Karpas-422 (cell line): ENCODE measurements around the gene CACNA1C. TPM values are rescaled to one million over a fixed set of nuclear protein-coding genes. Genes with fewer than 3 reads are reported as not detected.

Experiments used
- DNase-seq: peaks from one replicate; pipeline ENCODE4 v3.0.0-alpha.2; 2015
- H2AFZ ChIP-seq: fragments of 200-600 bp; sonication (generic); 2 replicates; pipeline ENCODE4 v1.6.1; 2014; ENCODE audit warnings: antibody characterized with exemption, low read length, mixed read lengths
- H3K27ac ChIP-seq: fragments of 200-600 bp; sonication (generic); 2 replicates; pipeline ENCODE4 v1.5.1; 2014; ENCODE audit warnings: mild to moderate bottlenecking, low read length, moderate library complexity
- H3K27me3 ChIP-seq: fragments of 200-600 bp; sonication (generic); 2 replicates; pipeline ENCODE4 v1.6.1; 2014; ENCODE audit warnings: low read length, mixed read lengths
- H3K36me3 ChIP-seq: fragments of 200-600 bp; sonication (generic); 2 replicates; pipeline ENCODE4 v1.6.1; 2014; ENCODE audit warnings: low read length, mixed read lengths; ENCODE audit not compliant: insufficient read depth
- H3K4me1 ChIP-seq: fragments of 200-600 bp; sonication (generic); 2 replicates; pipeline ENCODE4 v1.6.1; 2014; ENCODE audit warnings: mild to moderate bottlenecking, low read length, mixed read lengths
- H3K4me2 ChIP-seq: fragments of 200-600 bp; sonication (generic); 2 replicates; pipeline ENCODE4 v1.6.1; 2014; ENCODE audit warnings: low read length, low read depth, mild to moderate bottlenecking; ENCODE audit not compliant: poor library complexity, severe bottlenecking
- H3K4me3 ChIP-seq: fragments of 200-600 bp; sonication (generic); 2 replicates; pipeline ENCODE4 v1.5.1; 2014; ENCODE audit warnings: mild to moderate bottlenecking, antibody characterized with exemption, low read length, mixed read lengths
- H3K79me2 ChIP-seq: fragments of 200-600 bp; sonication (generic); 2 replicates; pipeline ENCODE4 v1.6.1; 2014; ENCODE audit warnings: mild to moderate bottlenecking, low read length, mixed read lengths
- H3K9ac ChIP-seq: fragments of 200-600 bp; sonication (generic); 2 replicates; pipeline ENCODE4 v1.6.0; 2014; ENCODE audit warnings: low read length
- H3K9me2 ChIP-seq: fragments of 200-600 bp; sonication (generic), shearing (Covaris generic); replicated peaks from 2 replicates; pipeline ENCODE4 v1.6.0; 2014; ENCODE audit warnings: mild to moderate bottlenecking, low read length, moderate library complexity; ENCODE audit not compliant: insufficient read depth
- H3K9me3 ChIP-seq: fragments of 300-700, 200-600 bp; sonication (generic); 2 replicates; pipeline ENCODE4 v1.6.1; 2014; ENCODE audit warnings: low read length, mixed read lengths
- H4K20me1 ChIP-seq: fragments of 200-600 bp; sonication (generic); 2 replicates; pipeline ENCODE4 v1.6.1; 2014; ENCODE audit warnings: mild to moderate bottlenecking, antibody characterized with exemption, low read length, low read depth; ENCODE audit not compliant: insufficient read depth
- total RNA-seq: library from RNA; depleted of rRNA; stranded (reverse); fragments of >200 nt; shearing (Covaris generic); gene quantifications from 2 replicates; pipeline ENCODE4 v1.2.3, GENCODE V29; 2014; ENCODE audit warnings: low replicate concordance

Gene CACNA1C
- total RNA-seq, 1 experiment from 2014 or later = 0.11 TPM

DNA sequence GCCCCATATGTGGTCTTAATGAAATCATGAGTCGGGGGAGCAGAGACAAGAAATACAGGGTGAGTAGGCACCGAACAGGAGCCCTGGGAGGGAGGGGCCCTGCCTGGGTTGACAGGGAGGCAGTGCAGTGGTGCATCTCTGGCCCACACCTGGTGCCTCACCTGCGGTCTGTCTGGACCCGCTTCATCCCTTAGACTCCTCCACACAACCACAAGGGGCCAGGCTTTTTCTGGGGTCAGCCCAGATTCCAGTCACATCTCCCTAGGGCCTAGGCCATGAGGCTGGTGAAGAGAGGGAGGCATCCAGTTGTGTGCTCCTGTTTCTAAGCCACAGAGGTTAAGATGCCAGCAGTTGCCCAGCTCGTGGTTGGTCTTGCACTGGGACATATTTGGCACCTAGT is 398.7 kb downstream of the CACNA1C start:
- H3K4me1 ChIP-seq = no peaks in the 10 kb centered on the region
- no peaks in the 10 kb centered on the region for H4K20me1 ChIP-seq
- no peak overlapping the region for H3K4me3 ChIP-seq
- H3K9me2 ChIP-seq = no peaks in the 10 kb centered on the region
- H3K79me2 ChIP-seq = no peaks in the 10 kb centered on the region
- no peak for DNase-seq
- no peak overlapping the region for H3K27ac ChIP-seq
- no peaks in the 10 kb centered on the region for H3K9me3 ChIP-seq
- H3K9ac ChIP-seq = no peak overlapping the region
- H3K36me3 ChIP-seq = no peaks in the 10 kb centered on the region
- H2AFZ ChIP-seq = no peak overlapping the region
- no peaks in the 10 kb centered on the region for H3K27me3 ChIP-seq
- no peak overlapping the region for H3K4me2 ChIP-seq

GRCh38 chr12:2453076-2453760 is 400.4 kb downstream of the CACNA1C start:
- H3K36me3 ChIP-seq = no peaks in the 10 kb centered on the region
- no peak overlapping the region for H3K4me3 ChIP-seq
- no peaks in the 10 kb centered on the region for H3K79me2 ChIP-seq
- H4K20me1 ChIP-seq = no peaks in the 10 kb centered on the region
- no peaks in the 10 kb centered on the region for H3K9me3 ChIP-seq
- H3K4me1 ChIP-seq = no peaks in the 10 kb centered on the region
- no peak overlapping the region for H3K27ac ChIP-seq
- H3K9ac ChIP-seq = no peak overlapping the region
- DNase-seq = no peak
- H2AFZ ChIP-seq = no peak overlapping the region
- H3K27me3 ChIP-seq = no peaks in the 10 kb centered on the region
- no peak overlapping the region for H3K4me2 ChIP-seq
- no peaks in the 10 kb centered on the region for H3K9me2 ChIP-seq

DNA sequence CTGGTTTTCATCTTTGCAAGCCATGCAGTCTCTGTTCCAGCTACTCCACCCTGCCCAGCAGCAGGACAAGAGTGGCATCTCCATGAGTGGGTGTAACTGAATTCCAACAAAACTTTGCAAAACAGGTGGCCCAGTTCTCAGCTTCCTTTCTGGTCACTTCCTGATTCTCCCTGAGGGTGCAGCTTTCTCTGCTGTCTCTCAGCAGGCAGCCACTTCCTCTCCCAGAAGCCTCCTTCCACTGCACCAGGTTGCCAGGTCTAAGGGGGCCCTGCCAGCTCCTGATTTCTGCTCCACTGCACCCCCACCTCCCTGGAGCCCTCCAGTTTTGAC is 400.9 kb downstream of the CACNA1C start:
- no peaks in the 10 kb centered on the region for H3K27me3 ChIP-seq
- H3K9ac ChIP-seq = no peak overlapping the region
- H3K9me3 ChIP-seq = no peaks in the 10 kb centered on the region
- no peak overlapping the region for H2AFZ ChIP-seq
- no peak for DNase-seq
- H3K9me2 ChIP-seq = no peaks in the 10 kb centered on the region
- no peaks in the 10 kb centered on the region for H4K20me1 ChIP-seq
- no peaks in the 10 kb centered on the region for H3K36me3 ChIP-seq
- no peaks in the 10 kb centered on the region for H3K4me1 ChIP-seq
- H3K79me2 ChIP-seq = no peaks in the 10 kb centered on the region
- H3K27ac ChIP-seq = no peak overlapping the region
- H3K4me3 ChIP-seq = no peak overlapping the region
- no peak overlapping the region for H3K4me2 ChIP-seq

DNA sequence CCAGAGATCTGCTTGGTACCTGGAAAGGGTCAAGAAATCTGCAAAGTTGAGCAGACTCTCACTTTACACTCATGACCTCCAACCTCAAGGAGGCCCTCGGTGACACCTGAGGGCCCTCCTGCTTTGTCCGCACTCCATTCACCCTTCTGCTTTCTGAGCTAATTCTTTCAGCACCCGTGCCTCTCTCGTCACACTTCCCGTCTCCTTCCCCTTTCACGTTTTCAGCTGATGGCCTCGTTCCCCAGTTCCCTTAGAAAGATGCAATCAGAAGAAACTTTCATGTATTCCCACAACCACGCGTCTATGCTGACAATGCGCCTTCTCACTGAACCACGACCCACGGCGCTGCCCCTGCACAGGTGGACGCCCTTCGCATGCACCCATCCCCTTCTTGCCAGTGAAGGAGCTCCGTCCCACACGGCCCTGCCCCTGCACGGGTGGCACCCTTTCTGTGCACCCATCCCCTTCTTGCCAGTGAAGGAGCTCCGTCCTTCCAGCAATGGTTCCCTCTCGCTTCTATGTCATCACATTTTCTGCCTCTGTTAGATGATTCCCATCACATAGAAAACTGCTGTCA is 401.9 kb downstream of the CACNA1C start:
- Histone ChIP-seq H2AFZ (no peak overlapping the region), H3K27ac (no peak overlapping the region), H3K79me2 (no peaks in the 10 kb centered on the region), H3K4me3 (no peak overlapping the region), H3K9me3 (no peaks in the 10 kb centered on the region), H3K4me2 (no peak overlapping the region), H3K9ac (no peak overlapping the region), H3K27me3 (no peaks in the 10 kb centered on the region), H3K9me2 (no peaks in the 10 kb centered on the region), H3K36me3 (no peaks in the 10 kb centered on the region), H4K20me1 (no peaks in the 10 kb centered on the region), H3K4me1 (no peaks in the 10 kb centered on the region)
- no peak for DNase-seq

DNA sequence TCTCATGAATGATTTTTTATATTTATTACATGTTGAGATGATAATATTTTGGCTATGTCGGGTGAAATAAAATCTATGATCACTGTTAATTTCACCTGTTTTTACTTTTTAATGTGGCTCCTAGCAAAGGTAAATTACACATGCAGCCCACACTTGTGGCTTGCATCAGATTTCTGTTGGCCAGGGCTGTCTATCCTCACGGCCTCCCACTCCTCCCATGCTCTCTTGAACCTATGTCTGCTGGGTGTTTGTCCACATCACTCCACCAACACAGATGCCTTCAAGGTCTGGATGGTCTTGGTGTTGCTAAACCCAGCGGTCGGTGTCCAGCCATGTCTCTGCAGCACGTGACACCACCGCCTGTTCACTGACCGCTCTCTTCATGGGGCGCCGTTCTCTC is 402.6 kb downstream of the CACNA1C start:
- DNase-seq = no peak
- Histone ChIP-seq H3K9ac (no peak overlapping the region), H3K27me3 (no peaks in the 10 kb centered on the region), H3K36me3 (no peaks in the 10 kb centered on the region), H3K79me2 (no peaks in the 10 kb centered on the region), H2AFZ (no peak overlapping the region), H4K20me1 (no peaks in the 10 kb centered on the region), H3K9me3 (no peaks in the 10 kb centered on the region), H3K27ac (no peak overlapping the region), H3K4me2 (no peak overlapping the region), H3K4me1 (no peaks in the 10 kb centered on the region), H3K9me2 (no peaks in the 10 kb centered on the region), H3K4me3 (no peak overlapping the region)

DNA sequence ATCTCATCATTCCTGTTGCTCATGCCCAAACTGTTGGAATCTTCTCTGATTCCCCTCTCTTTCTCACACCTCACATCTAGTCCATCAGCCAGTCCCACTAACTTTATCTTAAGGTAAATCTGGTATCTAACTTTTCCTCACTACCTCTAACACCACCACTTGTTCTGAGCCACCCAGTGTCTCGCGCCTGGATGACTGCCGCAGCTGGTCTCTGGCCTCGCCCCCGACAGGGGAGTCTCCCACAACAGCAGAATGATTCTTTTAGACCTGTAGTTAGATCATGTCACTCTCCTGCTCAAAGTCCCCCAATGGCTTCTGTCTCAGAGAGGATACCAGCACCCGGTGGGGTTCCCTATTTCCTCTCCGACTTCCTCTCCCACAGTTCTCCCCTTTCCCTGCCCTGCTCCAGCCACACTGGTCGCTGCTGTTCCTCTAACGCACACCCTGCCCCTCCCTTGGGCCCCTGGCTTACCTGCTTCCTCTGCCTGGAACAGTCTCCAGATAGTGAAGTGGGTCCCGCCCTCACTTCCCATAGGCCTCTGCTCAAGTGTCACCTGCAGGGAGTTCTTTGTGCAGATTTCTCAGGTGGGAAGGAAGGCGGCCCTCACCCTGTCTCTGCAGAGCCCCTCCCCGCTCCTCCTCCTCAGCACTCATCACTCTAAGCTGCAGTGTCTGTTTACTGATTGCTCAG is 403.5 kb downstream of the CACNA1C start:
- H3K9me3 ChIP-seq = no peaks in the 10 kb centered on the region

DNA sequence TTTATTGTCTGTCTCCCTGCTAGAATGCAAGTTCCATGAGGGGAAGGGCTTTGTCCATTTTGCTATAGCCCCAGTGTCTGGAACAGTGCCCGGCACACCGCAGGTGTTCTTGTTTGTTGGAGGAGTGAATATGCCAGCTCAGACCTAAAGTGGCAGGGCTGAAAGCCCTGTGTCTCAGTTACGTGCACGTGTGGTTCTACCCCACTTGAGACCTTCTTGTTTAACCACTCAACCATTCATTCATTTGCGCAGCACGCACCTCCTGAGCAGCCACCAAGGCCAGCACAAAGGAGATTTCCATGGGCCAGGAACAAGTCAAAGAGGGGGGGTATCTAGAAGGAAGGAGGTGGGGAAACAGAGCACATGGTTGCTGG is 404.0 kb downstream of the CACNA1C start:
- H3K79me2 ChIP-seq = no peaks in the 10 kb centered on the region
- no peak overlapping the region for H3K27ac ChIP-seq
- H3K27me3 ChIP-seq = no peaks in the 10 kb centered on the region
- no peak overlapping the region for H3K4me2 ChIP-seq
- H3K9ac ChIP-seq = no peak overlapping the region
- no peak overlapping the region for H2AFZ ChIP-seq
- H3K4me3 ChIP-seq = no peak overlapping the region
- no peaks in the 10 kb centered on the region for H3K9me2 ChIP-seq
- DNase-seq = no peak
- no peaks in the 10 kb centered on the region for H3K9me3 ChIP-seq
- H3K4me1 ChIP-seq = no peaks in the 10 kb centered on the region
- H4K20me1 ChIP-seq = no peaks in the 10 kb centered on the region
- no peaks in the 10 kb centered on the region for H3K36me3 ChIP-seq

More for the DNA sequence above, 403.5 kb downstream of the CACNA1C start:
- Histone ChIP-seq H4K20me1 (no peaks in the 10 kb centered on the region), H3K27ac (no peak overlapping the region), H3K79me2 (no peaks in the 10 kb centered on the region), H3K9ac (no peak overlapping the region), H2AFZ (no peak overlapping the region), H3K9me2 (no peaks in the 10 kb centered on the region), H3K36me3 (no peaks in the 10 kb centered on the region), H3K4me1 (no peaks in the 10 kb centered on the region), H3K27me3 (no peaks in the 10 kb centered on the region), H3K4me3 (no peak overlapping the region), H3K4me2 (no peak overlapping the region)
- DNase-seq = no peak

GRCh38 chr12:2457215-2457932 is 404.6 kb downstream of the CACNA1C start:
- Histone ChIP-seq H3K27me3 (no peaks in the 10 kb centered on the region), H3K79me2 (no peaks in the 10 kb centered on the region), H3K4me1 (no peaks in the 10 kb centered on the region), H3K27ac (no peak overlapping the region), H3K36me3 (no peaks in the 10 kb centered on the region), H3K4me3 (no peak overlapping the region), H3K9ac (no peak overlapping the region), H3K9me2 (no peaks in the 10 kb centered on the region), H2AFZ (no peak overlapping the region), H3K4me2 (no peak overlapping the region), H3K9me3 (no peaks in the 10 kb centered on the region), H4K20me1 (no peaks in the 10 kb centered on the region)
- no peak for DNase-seq
